ENCODE measurements around the gene ZNF821. TPM values are rescaled to one million over a fixed set of nuclear protein-coding genes. Genes with fewer than 3 reads are reported as not detected.
A peak's percentile ranks its signal among the peaks of the same experiment; 100 is the strongest.

The ZNF821 gene
- total RNA-seq, 1 experiment from 2014 or later = 6.4 TPM

DNA sequence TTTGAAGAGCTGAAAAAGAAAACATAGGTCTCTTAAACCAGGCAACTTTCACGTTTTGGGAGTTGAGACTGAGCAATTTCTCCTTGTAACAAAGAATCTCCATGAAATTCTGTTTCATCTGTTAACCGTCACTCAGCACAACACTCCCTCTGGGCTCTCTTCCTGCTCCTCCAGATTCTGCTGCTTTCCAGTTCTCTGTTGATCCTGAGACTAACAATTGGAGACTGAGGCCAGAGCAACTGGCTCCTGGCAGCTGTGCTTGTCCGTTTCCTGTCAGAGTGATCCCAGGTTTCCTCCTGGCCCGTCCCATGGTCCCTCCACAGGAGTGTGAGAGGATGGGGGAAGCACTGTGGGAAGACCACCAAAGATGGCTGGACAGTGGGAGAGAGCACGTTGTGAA, 43.8 kb upstream of the ZNF821 start:
- no peaks in the 10 kb centered on the region for H3K27me3 ChIP-seq (ENCODE audit: control insufficient read depth, insufficient read depth, low read length)
- H3K4me1 ChIP-seq (ENCODE audit: control insufficient read depth, insufficient read depth, low read length) = peaks cover 13% of the 10 kb centered on the region
- ATAC-seq = peak; percentile 41
- ChIA-PET POLR2A (interaction anchor here (0.7 kb wide), 1 partner anchor 235 kb away, joined by 6 read pairs; no protein-coding TSS in a partner anchor), CTCF (interaction anchor here (0.6 kb wide), 1 partner anchor 46 kb away, joined by 4 read pairs; no protein-coding TSS in a partner anchor)
- intact Hi-C loops (cut with micrococcal nuclease; ENCODE audit: unreplicated experiment) (no loop called here), in situ Hi-C loops (cut with HindIII; ENCODE audit: low pct_unique_long_range_greater_than_20kb, low sequenced_read_pairs) (no loop called here)
- no peak overlapping the region for H3K27ac ChIP-seq (ENCODE audit: low read length)
- DNase-seq (ENCODE audit: low read depth, low spot score) = no peak
- H3K4me3 ChIP-seq (ENCODE audit: low read depth in 2 of 2, low read length in 2 of 2) = no peak overlapping the region
- H3K36me3 ChIP-seq (ENCODE audit: control insufficient read depth, insufficient read depth, low read length) = peaks cover 22% of the 10 kb centered on the region
- no peaks in the 10 kb centered on the region for H3K9me3 ChIP-seq (ENCODE audit: control insufficient read depth, insufficient read depth, low read depth, low read length)
- TF ChIP-seq, protein P1, sequence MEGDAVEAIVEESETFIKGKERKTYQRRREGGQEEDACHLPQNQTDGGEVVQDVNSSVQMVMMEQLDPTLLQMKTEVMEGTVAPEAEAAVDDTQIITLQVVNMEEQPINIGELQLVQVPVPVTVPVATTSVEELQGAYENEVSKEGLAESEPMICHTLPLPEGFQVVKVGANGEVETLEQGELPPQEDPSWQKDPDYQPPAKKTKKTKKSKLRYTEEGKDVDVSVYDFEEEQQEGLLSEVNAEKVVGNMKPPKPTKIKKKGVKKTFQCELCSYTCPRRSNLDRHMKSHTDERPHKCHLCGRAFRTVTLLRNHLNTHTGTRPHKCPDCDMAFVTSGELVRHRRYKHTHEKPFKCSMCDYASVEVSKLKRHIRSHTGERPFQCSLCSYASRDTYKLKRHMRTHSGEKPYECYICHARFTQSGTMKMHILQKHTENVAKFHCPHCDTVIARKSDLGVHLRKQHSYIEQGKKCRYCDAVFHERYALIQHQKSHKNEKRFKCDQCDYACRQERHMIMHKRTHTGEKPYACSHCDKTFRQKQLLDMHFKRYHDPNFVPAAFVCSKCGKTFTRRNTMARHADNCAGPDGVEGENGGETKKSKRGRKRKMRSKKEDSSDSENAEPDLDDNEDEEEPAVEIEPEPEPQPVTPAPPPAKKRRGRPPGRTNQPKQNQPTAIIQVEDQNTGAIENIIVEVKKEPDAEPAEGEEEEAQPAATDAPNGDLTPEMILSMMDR (IDR thresholded peaks at IDR 0.05) = no peak
- TF ChIP-seq POLR2AphosphoS5 (IDR thresholded peaks at IDR 0.05; ENCODE audit: low read depth, low read length) = no peak
- TSS peak; percentile 34 for BruUV-seq (replicated peaks)

DNA sequence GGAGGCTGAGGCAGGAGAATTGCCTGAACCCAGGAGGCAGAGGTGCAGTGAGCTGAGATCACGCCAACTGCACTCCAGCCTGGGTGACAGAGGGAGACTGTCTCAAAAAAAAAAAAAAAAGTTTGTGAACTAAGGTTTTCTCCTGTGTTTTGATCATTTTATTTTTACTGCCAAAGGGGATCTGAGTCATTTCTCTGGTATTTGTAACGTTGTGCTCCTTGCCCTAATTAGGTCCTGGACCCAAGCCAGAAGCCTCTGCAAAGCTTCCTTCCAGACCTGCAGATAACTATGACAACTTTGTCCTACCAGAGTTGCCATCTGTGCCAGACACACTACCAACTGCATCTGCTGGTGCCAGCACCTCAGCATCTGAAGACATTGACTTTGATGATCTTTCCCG, 43.4 kb upstream of the ZNF821 start:
- Histone ChIP-seq H3K27me3 (ENCODE audit: control insufficient read depth, insufficient read depth, low read length) (no peaks in the 10 kb centered on the region), H3K9me3 (ENCODE audit: control insufficient read depth, insufficient read depth, low read depth, low read length) (no peaks in the 10 kb centered on the region), H3K4me3 (ENCODE audit: low read depth in 2 of 2, low read length in 2 of 2) (no peak overlapping the region), H3K4me1 (ENCODE audit: control insufficient read depth, insufficient read depth, low read length) (peaks cover 13% of the 10 kb centered on the region), H3K27ac (ENCODE audit: low read length) (no peak overlapping the region), H3K36me3 (ENCODE audit: control insufficient read depth, insufficient read depth, low read length) (peaks cover 22% of the 10 kb centered on the region)
- ATAC-seq = peak; percentile 60
- TF ChIP-seq, protein P1 (IDR thresholded peaks at IDR 0.05) = no peak
- no peak for TF ChIP-seq REST (IDR thresholded peaks at IDR 0.05; ENCODE audit: insufficient read depth in 1 of 2, low read depth in 2 of 2, low read length in 1 of 2)
- TF ChIP-seq POLR2AphosphoS5 (IDR thresholded peaks at IDR 0.05; ENCODE audit: low read depth, low read length) = no peak
- no peak for TF ChIP-seq TCF7L2 (IDR thresholded peaks at IDR 0.05; ENCODE audit: low read depth, low read length)
- no peak for TF ChIP-seq SIN3A (IDR thresholded peaks at IDR 0.05; ENCODE audit: borderline replicate concordance, insufficient read depth, low read depth, low read length)
- intact Hi-C loops (cut with micrococcal nuclease; ENCODE audit: unreplicated experiment) (no loop called here), in situ Hi-C loops (cut with HindIII; ENCODE audit: low pct_unique_long_range_greater_than_20kb, low sequenced_read_pairs) (no loop called here)
- BruUV-seq (replicated peaks) = no TSS peak
- POLR2A ChIA-PET = interaction anchor here (0.7 kb wide), 1 partner anchor 235 kb away, joined by 6 read pairs; no protein-coding TSS in a partner anchor
- no peak for DNase-seq (ENCODE audit: low read depth, low spot score)
- CTCF ChIA-PET = no interaction called here
